Activated CD8-positive, alpha-beta memory T cell treated with anti-CD3 and anti-CD28 coated beads, Interleukin-2, amount 50 U/mL, for 1 hour (primary cell): Measurements from ENCODE around the gene PRLR.
"Not testable (repeated sequence)": the region's sequence is repeated elsewhere in the genome, so short reads cannot be mapped to it uniquely, and the experiment has no call there.

Experiments used
- DNase-seq: peaks from one replicate; pipeline ENCODE4 v3.0.0-alpha.2; 2020; ENCODE audit errors: extremely low read depth

The PRLR gene

DNA sequence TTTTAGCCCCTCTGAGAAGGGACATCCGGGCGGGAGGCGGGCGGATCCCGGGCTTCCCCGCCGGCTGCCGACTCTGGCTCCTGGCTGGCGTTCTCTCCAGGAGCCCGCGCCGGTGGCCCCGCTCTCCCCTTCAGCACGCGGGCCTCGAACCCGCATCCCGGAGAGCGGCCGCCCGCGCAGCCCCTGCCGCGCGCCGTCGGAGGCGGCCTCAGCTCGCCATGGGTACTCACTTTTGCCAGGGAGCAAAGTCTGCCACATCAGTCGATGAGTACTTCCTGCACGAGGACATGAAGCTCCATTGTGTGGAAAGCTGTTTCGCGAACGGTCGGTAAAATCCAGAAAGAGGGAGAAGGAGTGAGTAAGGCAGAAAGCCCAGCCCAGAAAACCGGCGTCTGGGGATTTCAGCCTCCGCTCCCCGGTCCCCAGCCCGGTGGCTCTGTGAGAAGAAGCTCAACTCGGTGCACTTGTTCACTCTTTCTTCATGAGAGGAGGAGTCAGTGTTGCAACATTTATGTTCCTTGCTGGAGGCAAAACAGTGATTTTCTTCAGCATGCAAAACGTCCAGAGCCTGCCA lies at the start of gene PRLR:
PRLR (minus strand) TSS at position 450 of the 574 bp plus-strand sequence. CDS start 140,867 bp downstream, outside the sequence.
- DNase-seq, result no peak

DNA sequence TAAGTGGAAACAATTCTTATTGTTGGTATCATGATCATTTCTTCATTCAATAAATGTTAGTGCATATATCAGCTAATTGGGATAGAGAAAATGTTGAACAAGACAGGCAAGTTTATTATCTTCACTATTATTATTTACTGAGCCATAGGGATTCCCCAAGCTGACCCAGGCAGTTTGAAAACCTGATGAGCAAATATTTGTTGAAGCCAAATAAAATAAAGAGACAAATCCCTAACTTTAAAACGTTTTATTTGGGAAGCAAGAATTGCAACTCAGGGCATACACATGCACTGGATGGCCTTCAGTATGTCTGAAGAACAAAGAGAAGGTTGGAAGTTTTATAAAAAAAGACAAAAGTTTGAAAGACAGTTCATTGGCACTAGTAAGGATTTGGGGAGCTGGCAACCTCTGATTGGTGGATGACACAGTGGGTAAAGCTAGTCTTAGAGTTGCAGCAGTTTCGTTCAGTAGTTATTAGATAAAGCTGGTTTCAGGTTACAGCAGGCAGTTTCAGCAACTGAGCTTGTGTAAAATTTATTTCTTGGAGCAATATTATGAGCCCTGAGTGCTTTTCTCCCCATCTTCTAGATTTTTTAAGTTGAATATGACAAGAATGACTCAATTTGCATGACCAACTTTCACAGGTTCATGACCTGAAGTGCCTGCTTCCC lies 44.7 kb upstream of the PRLR start:
- no peak for DNase-seq

DNA sequence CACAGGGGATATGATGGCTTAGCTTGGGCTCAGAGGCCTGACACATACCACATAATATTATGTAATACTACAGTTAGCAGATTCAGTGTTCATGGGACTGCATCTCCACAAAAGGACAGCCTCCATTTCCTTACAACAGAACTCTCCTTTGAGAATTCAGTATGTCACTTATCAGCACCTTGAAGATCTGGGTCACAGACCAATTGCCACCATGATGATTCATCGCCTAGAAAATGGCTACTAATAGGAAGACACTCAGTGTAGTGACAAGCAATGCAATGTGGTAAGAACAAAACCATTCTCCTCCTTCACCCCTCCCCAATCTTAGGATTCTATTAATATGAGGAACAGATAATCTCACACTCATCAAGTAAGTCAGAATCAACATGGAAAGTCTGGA lies 38.7 kb upstream of the PRLR start:
- DNase-seq, result no peak

DNA sequence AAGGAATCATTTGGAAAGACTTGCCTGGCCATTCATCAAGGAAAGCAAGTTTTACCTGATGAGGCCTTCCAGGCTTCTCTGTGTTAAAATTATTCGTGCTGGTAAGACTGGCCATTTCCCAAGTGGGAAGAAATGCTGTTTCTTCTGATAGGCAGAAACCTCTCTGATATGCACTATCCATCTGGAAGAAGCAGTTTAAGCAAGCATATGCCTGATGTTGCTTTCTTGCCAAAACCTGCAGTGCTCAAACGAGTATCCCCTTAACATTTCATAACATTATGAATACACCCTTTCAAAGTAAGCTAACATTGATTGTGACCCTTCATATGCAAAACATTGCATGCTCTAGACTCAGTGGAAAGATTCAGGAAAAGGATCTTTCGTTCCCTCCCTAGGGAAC lies 36.0 kb upstream of the PRLR start:
- DNase-seq, result no peak

DNA sequence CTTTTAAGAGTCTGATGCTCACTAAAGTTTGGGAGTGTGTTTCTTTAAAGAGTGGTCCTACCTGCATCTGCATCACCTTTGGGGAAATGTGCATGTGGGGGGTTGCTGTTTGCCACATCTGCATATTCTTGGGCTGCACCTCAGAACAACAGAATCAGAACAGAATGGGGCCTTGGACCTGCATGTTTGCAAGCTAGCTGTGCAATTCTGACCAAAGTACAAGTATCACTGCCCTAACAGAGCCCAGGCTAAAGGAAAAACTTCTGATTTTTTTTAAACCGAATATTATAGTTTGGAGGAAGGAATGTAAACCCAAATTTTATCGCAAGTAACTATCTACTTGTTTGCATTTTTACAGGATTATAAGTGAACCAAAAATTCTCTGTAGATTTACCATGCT lies 34.2 kb upstream of the PRLR start:
- DNase-seq, result no peak

DNA sequence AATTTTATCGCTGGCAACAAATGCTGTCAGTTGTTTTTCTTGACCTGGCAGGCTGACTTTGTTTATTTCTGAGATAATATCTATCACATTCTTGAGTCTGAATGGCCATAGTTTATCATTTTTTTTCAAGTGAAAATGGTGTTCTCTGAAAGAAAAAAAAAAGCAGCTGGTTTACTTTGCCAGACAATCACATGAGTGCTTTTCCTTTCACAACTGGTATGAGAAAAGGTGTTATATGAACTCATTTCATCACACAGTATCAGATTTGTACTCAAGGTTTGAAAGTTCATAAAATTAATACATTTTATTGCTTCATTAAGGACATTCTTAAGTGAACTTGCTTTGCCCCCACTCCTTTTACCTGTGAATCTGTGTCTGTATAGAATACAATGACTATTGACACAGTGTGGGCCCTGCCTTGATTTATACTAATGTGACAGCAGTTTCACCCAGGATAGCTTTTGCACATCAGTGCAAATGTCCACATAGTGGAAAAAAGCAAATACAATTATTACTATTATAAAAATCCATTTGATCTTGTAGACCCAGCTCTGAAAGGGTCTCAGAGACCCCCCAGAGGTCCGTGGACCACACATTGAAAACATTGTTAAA lies 33.1 kb upstream of the PRLR start:
- DNase-seq, result no peak

DNA sequence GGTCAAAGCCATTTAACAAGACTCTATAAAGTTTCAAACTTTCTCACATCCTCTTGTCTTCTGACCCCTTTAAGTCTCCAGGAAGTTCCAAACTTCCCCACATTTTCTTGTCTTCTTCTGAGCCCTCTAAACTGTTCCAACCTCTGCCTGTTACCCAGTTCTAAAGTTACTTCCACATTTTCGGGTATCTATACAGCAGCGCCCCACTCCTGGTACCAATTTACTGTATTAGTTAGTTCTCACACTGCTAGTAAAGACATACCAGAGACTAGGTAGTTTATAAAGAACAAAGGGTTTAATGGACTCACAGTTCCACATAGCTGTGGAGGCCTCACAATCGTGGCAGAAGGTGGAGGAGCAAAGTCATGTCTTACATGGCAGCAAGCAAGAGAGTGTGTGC lies 23.3 kb upstream of the PRLR start:
- DNase-seq, result no peak

DNA sequence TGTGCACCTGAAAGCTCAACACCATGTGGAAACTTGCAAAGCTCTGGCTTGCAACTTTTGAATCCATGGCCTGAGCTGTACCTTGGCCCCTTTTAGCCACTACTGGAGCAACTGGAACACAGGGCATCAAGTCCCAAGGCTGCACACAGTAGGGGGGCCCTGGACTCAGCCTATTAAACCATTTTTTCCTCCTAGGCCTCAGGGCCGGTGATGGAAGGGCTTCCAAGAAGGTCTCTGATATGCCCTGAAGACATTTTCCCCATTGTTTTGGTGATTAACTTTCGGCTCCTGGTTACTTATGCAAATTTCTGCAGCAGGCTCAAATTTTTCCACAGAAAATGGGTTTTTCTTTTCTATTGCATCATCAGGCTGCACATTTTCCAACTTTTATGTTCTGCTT lies 22.7 kb upstream of the PRLR start:
- DNase-seq, result no peak

DNA sequence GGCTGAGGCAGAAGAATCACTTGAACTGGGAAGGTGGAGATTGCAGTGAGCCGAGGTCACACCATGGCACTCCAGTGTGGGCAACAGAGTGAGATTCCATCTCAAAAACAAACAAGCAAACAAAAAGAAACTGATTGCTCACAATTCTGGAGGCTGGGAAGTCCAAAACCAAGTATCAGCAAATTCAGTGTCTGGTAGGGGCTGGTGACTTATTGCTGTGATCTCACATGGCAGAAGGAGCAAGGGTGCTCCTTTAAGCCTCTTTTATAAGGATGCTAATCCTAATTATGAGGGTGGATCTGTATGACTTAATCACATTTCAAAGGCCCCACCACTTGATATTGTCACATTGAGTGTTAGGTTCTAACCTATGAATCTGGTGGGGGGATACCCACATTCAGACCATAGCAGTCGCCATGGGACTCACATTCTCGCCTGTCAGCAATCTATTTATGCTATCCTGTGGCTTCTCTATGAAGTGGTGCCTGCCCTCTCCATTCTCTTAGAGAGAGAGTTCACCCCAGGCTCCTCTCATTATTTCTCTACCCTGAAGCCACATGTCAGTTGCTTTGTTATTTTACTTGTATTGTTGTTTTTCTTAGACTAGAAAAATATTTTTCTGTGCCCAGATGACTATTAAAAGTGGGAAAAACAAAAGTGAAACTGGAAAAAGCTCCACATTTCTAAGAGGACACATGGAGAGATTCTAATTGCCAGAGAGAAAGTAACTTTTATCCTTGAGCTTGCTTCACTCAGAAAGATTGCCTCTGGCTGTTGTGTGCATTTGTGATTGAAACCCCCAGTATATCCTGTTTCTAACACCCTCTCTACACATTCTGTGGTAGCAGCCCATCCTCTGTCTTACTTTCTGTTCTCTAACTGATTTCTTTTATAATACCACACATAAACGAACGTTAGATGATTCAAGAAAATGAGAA lies 18.8 kb upstream of the PRLR start:
- DNase-seq, result no peak

DNA sequence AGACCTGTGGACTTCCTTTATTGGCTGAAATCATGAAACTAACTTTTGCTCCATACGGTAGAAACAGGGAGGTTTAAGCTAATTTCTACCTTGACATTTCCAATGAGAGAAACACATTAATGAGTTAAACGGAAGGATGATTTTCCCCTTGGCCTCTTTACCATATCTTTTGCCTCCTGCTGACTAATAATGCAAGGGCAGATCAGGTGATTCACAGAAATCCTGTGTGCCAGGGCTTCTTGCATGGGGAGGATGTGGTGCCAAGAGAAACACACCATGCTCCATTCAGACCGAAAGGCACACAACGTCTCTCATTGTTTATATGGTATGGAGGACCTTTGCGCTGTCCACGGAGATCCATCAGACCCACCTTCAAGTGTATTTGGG lies 17.4 kb upstream of the PRLR start:
- no peak for DNase-seq

DNA sequence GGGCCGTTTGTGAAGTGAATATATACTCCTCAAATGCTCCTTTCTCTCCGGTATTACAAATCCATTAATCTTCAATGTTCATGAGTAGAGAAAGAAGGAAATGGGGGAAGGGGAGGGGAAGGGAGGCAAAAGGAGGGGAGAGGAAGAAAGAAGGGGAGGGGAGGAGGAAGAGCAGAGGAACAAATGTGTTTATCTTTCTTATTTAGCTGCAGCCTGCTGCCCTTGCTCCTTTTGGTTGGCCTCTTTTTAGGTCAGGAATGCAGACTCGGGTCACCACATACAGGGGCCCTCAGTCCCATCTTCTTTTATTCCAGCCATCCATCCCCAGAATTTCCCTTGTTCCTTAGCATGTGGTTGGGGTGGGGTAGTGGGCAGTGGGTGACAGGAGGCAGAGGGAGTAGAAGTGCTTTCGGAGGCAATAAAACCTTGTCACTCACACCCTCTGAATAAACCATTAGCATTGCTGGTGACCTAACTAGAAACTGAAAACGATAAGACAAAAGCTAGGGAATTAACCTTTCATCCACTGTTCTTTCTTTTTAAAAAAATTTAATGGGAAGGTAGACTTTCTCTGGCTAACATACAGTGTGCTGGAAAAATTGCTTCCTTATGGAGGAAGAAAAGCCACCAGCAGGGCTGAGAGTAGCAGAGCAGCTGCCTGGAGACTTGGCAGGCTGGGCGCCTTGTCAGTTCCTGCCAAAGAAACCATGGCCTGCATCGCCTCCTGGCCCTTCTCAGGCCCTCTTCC lies 16.8 kb upstream of the PRLR start:
- DNase-seq, result no peak

DNA sequence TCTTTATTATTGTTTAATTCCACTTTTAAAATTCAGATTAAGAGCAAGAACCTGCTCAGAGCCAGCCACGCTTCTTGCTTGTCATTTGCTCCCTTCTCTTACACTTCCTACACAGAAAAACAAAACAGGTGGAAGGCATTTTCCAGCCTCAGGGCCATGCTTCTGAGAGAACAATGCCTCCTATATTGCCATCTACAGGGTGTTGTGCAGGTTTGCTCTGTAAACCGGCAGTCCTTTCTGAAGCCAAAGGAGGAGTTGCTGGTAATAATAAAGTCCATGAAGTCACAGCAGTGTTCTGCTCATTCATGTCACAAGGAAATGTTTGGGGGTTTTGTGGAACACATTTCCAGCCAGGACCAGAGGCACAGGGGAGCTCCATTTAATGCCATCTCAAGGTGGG lies 16.1 kb upstream of the PRLR start:
- DNase-seq, result no peak

DNA sequence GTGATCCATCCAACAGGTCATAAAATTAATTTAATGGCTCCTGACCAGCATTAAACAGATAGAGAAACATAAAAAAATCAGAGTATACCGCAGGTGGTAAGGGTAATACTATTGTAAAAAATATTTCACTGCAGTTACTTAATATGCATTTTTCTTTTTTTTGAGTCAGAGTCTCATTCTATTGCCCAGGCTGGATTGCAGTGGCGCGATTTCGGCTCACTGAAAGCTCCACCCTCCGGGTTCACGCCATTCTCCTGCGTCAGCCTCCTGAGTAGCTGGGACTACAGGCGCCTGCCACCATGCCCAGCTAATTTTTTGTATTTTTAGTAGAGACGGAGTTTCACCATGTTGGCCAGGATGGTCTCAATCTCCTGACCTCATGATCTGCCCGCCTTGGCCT lies 15.1 kb upstream of the PRLR start:
- not testable (repeated sequence) for DNase-seq

DNA sequence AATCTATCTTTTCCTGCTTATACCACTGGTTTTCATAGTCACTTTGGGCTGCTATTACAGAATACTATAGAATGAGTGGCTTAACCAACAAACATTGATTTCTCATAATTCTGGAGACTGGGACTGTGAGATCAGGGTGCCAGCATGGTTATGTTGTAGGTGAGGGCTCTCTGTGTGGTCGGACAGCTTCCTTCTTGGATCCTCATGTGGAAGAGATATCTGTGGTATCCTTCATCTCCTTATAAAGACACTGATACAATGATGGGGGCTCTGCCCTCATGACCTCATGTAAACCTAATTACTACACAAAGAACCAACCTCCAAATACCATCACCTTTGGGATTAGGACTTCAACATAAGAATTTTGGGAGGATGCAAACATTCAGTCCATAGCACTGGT lies 13.9 kb upstream of the PRLR start:
- DNase-seq, result no peak

DNA sequence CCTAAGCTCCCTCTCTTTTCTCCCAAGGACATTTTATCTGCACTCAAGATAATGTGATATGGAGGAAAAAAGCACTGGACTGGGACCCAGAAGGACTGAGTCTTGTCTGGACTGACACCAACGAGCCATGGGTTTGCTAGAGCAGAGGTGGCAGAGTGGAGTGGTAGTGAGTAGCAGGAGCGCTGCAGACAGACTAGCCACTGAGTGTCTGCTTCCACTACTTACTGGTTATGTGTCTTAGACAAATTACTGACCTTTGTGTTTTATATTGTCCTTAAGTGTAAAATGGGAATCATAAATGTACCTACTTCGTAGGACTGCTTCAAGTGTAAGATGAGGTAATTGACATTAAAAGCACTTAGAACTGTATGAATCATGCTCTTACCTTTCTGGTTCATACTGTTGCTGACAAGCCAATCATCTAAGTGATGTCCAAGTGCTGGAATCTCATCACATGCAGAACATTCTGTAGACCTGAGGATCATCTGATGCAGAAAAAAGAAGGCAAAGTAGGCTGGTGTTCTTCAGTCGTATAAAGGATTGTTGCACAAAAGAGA lies 12.5 kb upstream of the PRLR start:
- no peak for DNase-seq

DNA sequence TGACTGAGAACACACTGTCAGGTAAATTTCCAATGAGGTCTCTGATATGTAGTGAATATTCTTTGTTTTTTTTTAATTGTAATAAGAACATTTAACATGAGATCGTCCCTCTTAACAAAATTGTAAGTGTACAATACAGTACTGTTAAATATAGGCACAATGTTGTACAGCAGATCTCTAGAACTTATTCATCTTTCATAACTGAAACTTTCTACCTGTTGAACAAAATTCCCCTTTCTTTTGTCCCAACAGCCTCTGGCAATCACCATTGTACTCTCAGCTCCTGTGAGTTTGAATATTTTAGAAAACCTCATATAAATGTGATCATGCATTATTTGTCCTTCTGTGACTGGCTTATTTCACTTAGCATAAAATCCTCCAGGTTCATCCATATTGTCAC lies 10.6 kb upstream of the PRLR start:
- DNase-seq, result no peak

DNA sequence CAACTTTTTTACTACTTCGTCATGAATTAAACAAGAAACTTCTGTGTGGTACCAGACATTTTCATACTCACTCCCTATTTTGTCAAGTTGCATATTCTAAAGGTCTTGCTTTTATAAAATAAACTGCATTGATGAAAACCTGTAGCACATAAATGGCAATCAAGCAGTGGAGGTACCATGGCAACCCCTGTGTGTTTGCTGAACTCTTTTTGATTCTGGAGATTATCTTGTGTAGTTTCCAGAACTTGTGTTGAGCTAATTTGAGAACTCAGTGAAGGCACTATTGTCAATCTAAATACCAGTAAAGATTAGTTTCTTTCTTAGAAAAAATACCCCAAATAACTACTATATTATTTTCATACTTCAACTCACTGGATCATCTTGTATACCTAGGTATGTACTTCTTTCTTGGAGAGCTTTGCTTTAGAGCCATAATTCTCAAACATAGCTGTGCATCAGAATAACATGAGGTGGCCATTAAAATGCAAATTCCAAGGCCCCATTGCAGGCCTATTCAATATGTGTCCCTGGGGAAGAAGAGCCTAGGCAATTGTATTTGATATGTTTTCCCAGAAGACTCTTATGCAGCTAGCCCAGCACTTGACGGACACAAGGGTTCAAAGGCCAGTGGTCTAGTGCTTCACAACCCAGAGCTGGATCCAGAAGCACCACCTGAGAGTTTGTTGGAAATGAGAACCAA lies 9.8 kb upstream of the PRLR start:
- no peak for DNase-seq

DNA sequence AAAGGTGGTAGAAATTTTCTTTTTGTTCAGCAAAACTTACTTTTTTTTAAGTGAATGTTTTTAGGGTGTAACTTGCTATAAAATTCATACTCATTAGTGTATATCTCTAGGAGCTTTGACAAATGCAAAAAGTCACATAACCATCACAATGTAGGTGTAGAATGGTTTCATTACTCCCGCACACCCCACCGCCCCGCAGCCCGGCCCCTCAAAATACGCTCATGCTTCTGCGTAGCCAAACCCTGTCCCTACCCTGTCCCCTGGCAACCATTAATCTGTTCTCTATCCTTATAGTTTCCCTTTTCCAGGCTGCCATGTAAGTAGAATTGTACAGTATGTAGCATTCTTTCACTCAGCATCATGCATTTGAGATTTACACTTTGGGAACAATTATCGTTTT lies 9.2 kb upstream of the PRLR start:
- DNase-seq, result no peak

DNA sequence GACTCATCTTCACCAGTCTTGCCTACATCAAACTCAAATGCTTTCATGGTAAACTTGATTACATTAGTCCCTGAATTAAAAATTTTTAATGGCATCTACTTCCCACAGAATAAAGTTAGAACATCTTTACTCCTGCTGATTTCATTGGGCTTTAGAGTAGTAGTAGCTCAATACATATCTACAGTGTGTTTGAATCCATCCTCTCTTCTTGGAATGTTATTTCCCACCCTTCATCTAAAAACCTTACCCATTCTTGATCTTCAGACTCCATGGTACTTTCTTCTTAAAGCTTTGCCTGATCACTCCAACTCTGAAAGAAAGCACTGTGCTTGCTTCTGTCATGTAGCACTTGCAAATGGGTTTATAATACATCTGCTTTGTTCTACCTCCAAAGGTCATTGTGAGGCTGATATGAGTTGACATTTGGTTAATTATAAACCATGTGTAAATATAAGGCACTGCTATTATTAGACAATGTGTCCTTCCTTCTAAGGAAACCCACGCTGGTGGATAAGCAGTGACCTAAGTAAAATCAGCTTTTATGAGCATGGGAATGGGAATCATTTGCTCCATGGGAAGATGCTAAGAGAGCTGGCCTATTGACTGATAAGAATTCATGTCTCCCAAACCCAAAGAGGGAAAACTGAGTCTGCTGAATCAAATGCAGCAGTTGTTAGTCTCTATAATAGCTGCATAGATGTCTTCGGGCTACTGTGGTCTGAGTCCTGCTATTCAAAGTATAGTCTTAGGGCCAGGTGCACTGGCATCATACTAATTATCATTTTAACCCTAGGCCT lies 7.5 kb upstream of the PRLR start:
- DNase-seq, result no peak

DNA sequence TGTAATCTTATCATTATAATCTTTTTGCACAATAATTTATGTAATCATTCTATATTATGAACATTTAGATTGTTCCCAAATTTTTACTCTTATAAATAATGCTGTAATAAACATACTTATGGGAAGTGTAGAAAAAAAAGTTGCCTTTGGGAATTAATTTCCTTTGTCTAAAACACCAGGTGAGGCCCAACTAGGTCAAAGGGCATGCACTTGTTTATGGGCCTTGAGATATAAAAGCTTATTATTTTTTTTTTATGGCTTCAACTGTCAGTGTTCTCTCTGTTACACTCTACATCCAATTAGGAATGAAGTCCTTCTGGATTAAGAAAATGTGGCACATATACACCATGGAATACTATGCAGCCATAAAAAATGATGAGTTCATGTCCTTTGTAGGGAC lies 6.5 kb upstream of the PRLR start:
- DNase-seq, result no peak
